ENCODE measurements around the gene HELZ.

Gene HELZ

DNA sequence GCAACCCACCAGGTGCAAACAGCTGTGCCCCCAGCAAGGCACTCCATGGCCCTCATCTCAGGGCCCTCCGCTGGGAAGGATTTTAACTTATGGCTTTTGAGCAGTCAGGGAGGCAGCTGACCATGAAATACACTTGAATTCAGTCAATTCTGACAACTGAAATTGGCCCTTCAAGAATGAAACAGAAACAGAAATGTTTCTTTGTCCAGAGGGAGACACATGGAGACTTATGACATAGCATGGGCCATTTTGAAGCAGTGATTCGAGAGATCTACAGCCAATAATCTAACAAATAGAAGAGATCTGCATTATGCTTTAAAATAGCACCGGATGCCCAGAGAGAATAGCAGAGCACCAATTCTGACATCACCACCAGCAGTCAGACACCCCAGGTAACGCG, 193.2 kb downstream of the HELZ start:
- Histone ChIP-seq H3K27me3 (replicated peaks; ENCODE audit: control insufficient read depth, insufficient read depth, low read length, poor library complexity, severe bottlenecking) (no peaks in the 10 kb centered on the region), H3K4me1 (ENCODE audit: control insufficient read depth, insufficient read depth, low read length, poor library complexity, severe bottlenecking) (no peaks in the 10 kb centered on the region), H3K9me3 (ENCODE audit: control insufficient read depth, low read length) (peaks cover 7% of the 10 kb centered on the region), H3K27ac (ENCODE audit: insufficient read depth, low read length, poor library complexity, severe bottlenecking) (no peak overlapping the region), H3K36me3 (ENCODE audit: control insufficient read depth, insufficient read depth, low read length) (no peaks in the 10 kb centered on the region), H3K4me3 (ENCODE audit: insufficient read depth, low read depth, low read length, poor library complexity, severe bottlenecking) (no peak overlapping the region)
- no peak for DNase-seq

DNA sequence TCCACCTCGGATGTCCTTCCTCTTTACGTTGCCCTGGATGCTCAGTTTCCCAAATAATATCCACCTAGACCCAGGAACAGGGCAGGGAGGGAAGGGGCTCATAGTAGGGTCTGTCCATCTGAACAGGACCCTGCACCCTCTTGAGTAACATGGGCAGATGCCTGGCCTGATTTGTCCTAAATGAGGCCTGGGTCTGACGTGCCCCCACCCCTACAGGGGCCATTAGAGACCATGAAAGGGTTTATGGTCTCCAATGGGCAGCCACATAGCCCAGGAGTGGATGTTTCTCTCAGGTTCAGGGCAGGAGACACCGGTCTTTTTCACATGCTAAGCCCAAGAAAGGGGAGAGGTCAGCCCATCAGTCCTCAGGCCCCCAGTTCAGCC, 193.8 kb downstream of the HELZ start:
- Histone ChIP-seq H3K9me3 (ENCODE audit: control insufficient read depth, low read length) (peaks cover 7% of the 10 kb centered on the region), H3K27me3 (replicated peaks; ENCODE audit: control insufficient read depth, insufficient read depth, low read length, poor library complexity, severe bottlenecking) (no peaks in the 10 kb centered on the region), H3K36me3 (ENCODE audit: control insufficient read depth, insufficient read depth, low read length) (no peaks in the 10 kb centered on the region), H3K4me3 (ENCODE audit: insufficient read depth, low read depth, low read length, poor library complexity, severe bottlenecking) (no peak overlapping the region), H3K27ac (ENCODE audit: insufficient read depth, low read length, poor library complexity, severe bottlenecking) (no peak overlapping the region), H3K4me1 (ENCODE audit: control insufficient read depth, insufficient read depth, low read length, poor library complexity, severe bottlenecking) (no peaks in the 10 kb centered on the region)
- DNase-seq: no peak

DNA sequence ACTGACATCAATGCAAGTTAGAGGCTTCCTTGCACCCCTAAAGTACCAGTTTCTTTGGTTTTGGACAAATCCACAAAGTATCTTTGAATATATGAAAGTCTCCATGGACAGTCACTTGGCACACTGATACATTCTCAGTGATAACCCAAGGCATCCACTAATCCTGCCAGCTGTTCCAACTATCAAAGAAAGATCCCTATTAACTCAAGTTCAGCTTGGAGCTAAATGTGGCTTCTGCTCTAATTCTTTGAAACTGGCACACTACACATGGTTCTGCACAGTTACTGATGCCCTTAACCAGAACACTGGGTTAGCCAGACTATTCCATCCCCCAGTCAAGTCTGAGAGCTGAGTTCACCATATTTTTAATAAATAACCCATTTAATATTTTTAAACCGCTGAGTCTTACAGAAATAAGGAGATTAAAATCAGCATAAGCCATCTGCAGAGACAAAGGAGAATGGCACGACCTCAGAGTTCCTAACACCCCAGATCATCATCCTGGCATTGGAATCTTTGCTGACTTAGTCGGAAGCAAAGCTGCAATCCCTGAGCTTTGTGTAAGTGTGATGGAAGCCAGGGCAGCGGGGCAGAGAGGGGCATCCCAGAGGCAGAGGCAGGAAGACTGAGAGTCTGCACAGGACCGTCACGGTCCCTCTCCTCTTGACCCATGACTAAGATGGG, 194.4 kb downstream of the HELZ start:
- H3K27me3 ChIP-seq (replicated peaks; ENCODE audit: control insufficient read depth, insufficient read depth, low read length, poor library complexity, severe bottlenecking): no peaks in the 10 kb centered on the region
- H3K27ac ChIP-seq (ENCODE audit: insufficient read depth, low read length, poor library complexity, severe bottlenecking): no peak overlapping the region
- H3K36me3 ChIP-seq (ENCODE audit: control insufficient read depth, insufficient read depth, low read length): no peaks in the 10 kb centered on the region
- peaks cover 7% of the 10 kb centered on the region for H3K9me3 ChIP-seq (ENCODE audit: control insufficient read depth, low read length)
- H3K4me1 ChIP-seq (ENCODE audit: control insufficient read depth, insufficient read depth, low read length, poor library complexity, severe bottlenecking): no peaks in the 10 kb centered on the region
- DNase-seq: no peak
- H3K4me3 ChIP-seq (ENCODE audit: insufficient read depth, low read depth, low read length, poor library complexity, severe bottlenecking): no peak overlapping the region

DNA sequence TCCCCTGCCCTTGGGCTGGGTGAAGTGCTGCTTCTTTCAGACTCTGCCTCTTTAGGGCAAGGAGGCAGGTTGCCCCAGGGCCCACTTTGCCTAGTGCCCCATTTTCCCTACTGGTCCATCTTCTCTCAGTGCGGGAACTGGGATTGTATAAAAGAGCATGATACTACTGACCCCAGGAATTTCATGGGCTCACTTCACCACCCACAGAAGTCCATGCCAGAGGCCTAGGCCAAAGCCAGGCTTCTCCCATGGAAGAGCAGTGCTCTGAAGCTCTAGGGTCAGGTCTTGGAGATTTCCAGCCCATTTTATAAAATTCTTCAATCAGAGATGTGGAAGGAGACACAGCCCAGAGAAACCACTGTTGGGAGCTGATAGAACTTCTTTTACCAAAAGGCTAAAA, 194.9 kb downstream of the HELZ start:
- no peak overlapping the region for H3K27ac ChIP-seq (ENCODE audit: insufficient read depth, low read length, poor library complexity, severe bottlenecking)
- no peak for DNase-seq
- H3K36me3 ChIP-seq (ENCODE audit: control insufficient read depth, insufficient read depth, low read length): no peaks in the 10 kb centered on the region
- no peaks in the 10 kb centered on the region for H3K4me1 ChIP-seq (ENCODE audit: control insufficient read depth, insufficient read depth, low read length, poor library complexity, severe bottlenecking)
- no peaks in the 10 kb centered on the region for H3K27me3 ChIP-seq (replicated peaks; ENCODE audit: control insufficient read depth, insufficient read depth, low read length, poor library complexity, severe bottlenecking)
- peaks cover 7% of the 10 kb centered on the region for H3K9me3 ChIP-seq (ENCODE audit: control insufficient read depth, low read length)
- H3K4me3 ChIP-seq (ENCODE audit: insufficient read depth, low read depth, low read length, poor library complexity, severe bottlenecking): no peak overlapping the region

DNA sequence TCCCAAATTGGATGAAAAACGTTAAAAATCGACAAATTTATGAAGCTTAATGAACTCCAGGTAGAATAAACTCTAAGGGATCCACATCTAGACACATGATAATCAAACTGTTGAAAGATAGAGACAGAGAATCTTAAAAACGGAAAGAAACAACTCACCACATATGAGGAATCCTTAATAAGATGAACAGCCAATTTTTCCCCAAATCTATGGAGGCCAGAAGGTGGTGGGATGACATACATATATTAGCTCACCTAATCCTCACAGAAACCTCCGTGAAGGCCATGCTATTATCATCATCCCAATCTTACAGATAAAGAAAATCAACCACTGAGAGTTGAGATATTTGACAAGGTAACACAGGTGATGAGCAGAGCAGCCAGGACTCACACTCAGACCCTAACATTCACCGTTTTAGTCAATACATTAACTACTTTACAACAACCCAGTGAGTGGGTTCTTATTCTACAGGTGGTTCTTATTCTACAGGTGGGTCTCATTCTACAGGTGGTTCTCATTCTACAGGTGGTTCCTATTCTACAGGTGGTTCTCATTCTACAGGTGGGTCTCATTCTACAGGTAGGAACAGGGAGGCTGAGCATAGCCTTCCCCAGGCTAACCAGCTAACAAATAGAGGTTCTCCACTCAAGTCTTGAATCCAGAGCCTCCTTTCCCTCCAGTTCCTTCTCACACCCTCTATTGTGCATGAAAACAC, 195.8 kb downstream of the HELZ start:
- Histone ChIP-seq H3K4me3 (ENCODE audit: insufficient read depth, low read depth, low read length, poor library complexity, severe bottlenecking) (no peak overlapping the region), H3K27ac (ENCODE audit: insufficient read depth, low read length, poor library complexity, severe bottlenecking) (no peak overlapping the region), H3K27me3 (replicated peaks; ENCODE audit: control insufficient read depth, insufficient read depth, low read length, poor library complexity, severe bottlenecking) (no peaks in the 10 kb centered on the region), H3K36me3 (ENCODE audit: control insufficient read depth, insufficient read depth, low read length) (no peaks in the 10 kb centered on the region), H3K9me3 (ENCODE audit: control insufficient read depth, low read length) (peaks cover 7% of the 10 kb centered on the region), H3K4me1 (ENCODE audit: control insufficient read depth, insufficient read depth, low read length, poor library complexity, severe bottlenecking) (no peaks in the 10 kb centered on the region)
- no peak for DNase-seq

DNA sequence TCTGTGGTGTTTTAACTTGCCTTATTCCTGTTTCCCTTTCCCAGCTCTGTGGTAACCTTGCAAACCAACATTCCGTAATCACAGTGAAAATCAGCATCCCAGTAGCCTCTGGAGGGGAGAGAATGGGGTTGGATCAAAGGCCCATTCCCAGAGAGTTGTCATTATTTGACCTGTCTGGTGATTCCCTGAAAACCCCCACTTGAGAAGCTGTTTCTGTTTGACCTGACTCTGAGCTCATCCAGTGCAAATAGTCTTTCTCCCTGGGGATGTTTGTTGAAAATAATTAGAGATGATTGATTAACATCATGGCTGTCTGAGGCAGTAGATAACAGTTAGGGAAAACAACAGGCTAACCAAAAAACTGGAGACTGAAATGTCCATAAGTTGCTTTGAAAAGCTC, 197.6 kb downstream of the HELZ start:
- Histone ChIP-seq H3K27me3 (replicated peaks; ENCODE audit: control insufficient read depth, insufficient read depth, low read length, poor library complexity, severe bottlenecking) (no peaks in the 10 kb centered on the region), H3K9me3 (ENCODE audit: control insufficient read depth, low read length) (peaks cover 7% of the 10 kb centered on the region), H3K4me1 (ENCODE audit: control insufficient read depth, insufficient read depth, low read length, poor library complexity, severe bottlenecking) (no peaks in the 10 kb centered on the region), H3K4me3 (ENCODE audit: insufficient read depth, low read depth, low read length, poor library complexity, severe bottlenecking) (no peak overlapping the region), H3K36me3 (ENCODE audit: control insufficient read depth, insufficient read depth, low read length) (no peaks in the 10 kb centered on the region), H3K27ac (ENCODE audit: insufficient read depth, low read length, poor library complexity, severe bottlenecking) (no peak overlapping the region)
- DNase-seq: no peak

DNA sequence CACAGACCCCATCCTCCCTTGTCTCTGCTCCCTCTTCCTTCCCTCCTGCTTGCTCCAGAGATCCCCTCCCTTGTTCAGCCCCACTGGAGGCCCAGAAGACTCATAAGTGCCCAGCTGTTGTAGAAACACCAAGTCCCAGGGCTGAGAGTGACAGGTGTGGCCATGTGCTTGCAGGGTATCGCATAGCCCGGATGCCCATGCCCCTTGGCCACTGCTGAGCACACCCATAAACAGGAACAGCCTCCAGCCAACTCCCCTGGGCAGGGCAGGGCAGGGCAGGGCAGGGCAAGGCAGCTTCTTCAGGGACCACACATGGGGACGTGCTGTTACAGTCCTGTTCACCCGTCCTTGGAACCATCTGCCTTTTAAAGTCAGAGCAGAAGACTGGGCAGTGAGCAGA, 198.6 kb downstream of the HELZ start:
- H3K4me3 ChIP-seq (ENCODE audit: insufficient read depth, low read depth, low read length, poor library complexity, severe bottlenecking): no peak overlapping the region
- peaks cover 7% of the 10 kb centered on the region for H3K9me3 ChIP-seq (ENCODE audit: control insufficient read depth, low read length)
- no peak for DNase-seq
- H3K27ac ChIP-seq (ENCODE audit: insufficient read depth, low read length, poor library complexity, severe bottlenecking): no peak overlapping the region
- H3K36me3 ChIP-seq (ENCODE audit: control insufficient read depth, insufficient read depth, low read length): no peaks in the 10 kb centered on the region
- no peaks in the 10 kb centered on the region for H3K4me1 ChIP-seq (ENCODE audit: control insufficient read depth, insufficient read depth, low read length, poor library complexity, severe bottlenecking)
- no peaks in the 10 kb centered on the region for H3K27me3 ChIP-seq (replicated peaks; ENCODE audit: control insufficient read depth, insufficient read depth, low read length, poor library complexity, severe bottlenecking)

DNA sequence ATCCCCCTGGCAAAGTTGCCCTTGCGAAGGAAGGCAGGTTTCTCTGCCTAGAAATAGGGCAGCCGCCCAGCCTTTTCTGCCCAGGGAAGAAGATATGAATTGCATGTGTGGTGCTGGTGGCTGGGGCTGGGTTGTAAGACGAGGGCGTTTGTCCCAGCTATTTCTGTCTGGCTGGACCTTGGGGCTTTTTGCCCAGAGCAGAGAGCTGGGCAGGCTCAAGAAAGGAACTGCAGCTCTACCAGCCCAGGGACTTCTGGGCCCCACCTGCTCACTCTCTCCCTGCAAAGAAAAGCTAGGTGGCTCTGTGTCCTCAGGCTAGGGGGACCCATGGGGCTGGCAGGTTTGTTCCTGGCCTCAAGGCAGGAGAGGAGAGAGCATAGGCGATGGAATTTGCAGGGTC, 200.1 kb downstream of the HELZ start:
- no peaks in the 10 kb centered on the region for H3K27me3 ChIP-seq (replicated peaks; ENCODE audit: control insufficient read depth, insufficient read depth, low read length, poor library complexity, severe bottlenecking)
- H3K4me3 ChIP-seq (ENCODE audit: insufficient read depth, low read depth, low read length, poor library complexity, severe bottlenecking): no peak overlapping the region
- no peaks in the 10 kb centered on the region for H3K36me3 ChIP-seq (ENCODE audit: control insufficient read depth, insufficient read depth, low read length)
- H3K9me3 ChIP-seq (ENCODE audit: control insufficient read depth, low read length): peaks cover 7% of the 10 kb centered on the region
- no peaks in the 10 kb centered on the region for H3K4me1 ChIP-seq (ENCODE audit: control insufficient read depth, insufficient read depth, low read length, poor library complexity, severe bottlenecking)
- no peak overlapping the region for H3K27ac ChIP-seq (ENCODE audit: insufficient read depth, low read length, poor library complexity, severe bottlenecking)
- DNase-seq: no peak

DNA sequence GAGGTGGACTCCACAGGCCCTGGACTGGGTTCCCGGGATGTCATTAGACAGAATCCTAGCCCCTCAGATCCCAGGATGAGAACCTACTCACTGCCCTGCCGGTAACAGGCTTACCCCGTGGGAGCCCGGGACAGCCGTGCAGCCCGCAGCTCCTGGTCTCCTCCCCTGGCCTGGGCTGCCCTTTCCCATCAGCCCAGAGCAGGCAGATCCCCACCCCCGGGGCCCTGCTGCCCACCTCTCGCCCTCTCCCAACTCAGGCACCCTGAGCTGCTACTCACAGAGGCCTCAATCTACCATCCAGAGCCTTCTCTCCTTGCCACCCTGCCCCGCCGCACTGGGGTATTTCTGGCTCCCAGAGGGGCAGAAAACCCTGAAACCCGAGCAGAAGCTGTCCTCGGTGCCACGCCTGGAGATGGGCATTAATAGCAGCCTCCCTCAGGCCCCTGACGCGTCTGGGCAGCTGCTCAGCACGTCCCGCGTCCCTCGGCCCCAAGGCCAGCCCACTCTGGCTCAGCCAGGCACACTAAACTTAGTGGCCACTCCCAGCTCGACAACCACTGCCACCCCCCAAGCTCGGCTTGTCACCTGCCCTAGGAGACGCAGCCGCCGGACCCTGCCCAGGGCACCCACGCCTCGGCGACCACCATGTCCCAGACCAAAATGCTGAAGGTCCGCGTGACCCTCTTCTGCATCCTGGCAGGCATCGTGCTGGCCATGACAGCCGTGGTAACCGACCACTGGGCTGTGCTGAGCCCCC, 200.8 kb downstream of the HELZ start, which contains the start of gene CACNG1:
Gene CACNG1, plus strand, starts transcription at position 539 of the 757 bp plus-strand sequence. Its CDS starts 107 bp downstream, at position 646.
- H3K27ac ChIP-seq (ENCODE audit: insufficient read depth, low read length, poor library complexity, severe bottlenecking): no peak within 1 kb of the TSS
- H3K27me3 ChIP-seq (replicated peaks; ENCODE audit: control insufficient read depth, insufficient read depth, low read length, poor library complexity, severe bottlenecking): no peaks in the 10 kb centered on the region
- no peak for DNase-seq

DNA sequence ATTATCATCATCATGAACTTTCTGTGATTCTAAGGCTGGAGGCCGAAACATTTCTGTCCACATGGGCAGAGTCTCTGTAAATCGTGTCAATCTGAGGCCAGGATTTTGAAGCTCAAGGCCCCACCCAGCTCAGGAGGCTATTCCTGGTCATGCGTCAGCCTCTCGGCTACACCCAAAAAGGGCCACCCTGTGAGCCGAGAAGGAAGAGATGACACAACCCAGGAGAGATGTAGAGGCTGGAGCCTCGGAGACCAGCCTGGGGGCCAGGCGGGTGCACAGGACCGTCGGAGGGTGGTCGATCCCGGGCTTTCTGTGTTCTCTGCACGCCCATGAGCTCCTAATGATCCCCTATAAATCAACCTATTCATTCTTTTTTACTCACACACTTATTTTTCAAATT, 201.7 kb downstream of the HELZ start:
- no peak overlapping the region for H3K27ac ChIP-seq (ENCODE audit: insufficient read depth, low read length, poor library complexity, severe bottlenecking)
- no peaks in the 10 kb centered on the region for H3K9me3 ChIP-seq (ENCODE audit: control insufficient read depth, low read length)
- H3K36me3 ChIP-seq (ENCODE audit: control insufficient read depth, insufficient read depth, low read length): no peaks in the 10 kb centered on the region
- H3K27me3 ChIP-seq (replicated peaks; ENCODE audit: control insufficient read depth, insufficient read depth, low read length, poor library complexity, severe bottlenecking): no peaks in the 10 kb centered on the region
- no peaks in the 10 kb centered on the region for H3K4me1 ChIP-seq (ENCODE audit: control insufficient read depth, insufficient read depth, low read length, poor library complexity, severe bottlenecking)
- H3K4me3 ChIP-seq (ENCODE audit: insufficient read depth, low read depth, low read length, poor library complexity, severe bottlenecking): no peak overlapping the region
- no peak for DNase-seq

More for the DNA sequence above, 200.8 kb downstream of the HELZ start, which contains the start of gene CACNG1:
- no peaks in the 10 kb centered on the region for H3K4me1 ChIP-seq (ENCODE audit: control insufficient read depth, insufficient read depth, low read length, poor library complexity, severe bottlenecking)
- H3K36me3 ChIP-seq (ENCODE audit: control insufficient read depth, insufficient read depth, low read length): no peaks in the 10 kb centered on the region
- no peak within 1 kb of the TSS for H3K4me3 ChIP-seq (ENCODE audit: insufficient read depth, low read depth, low read length, poor library complexity, severe bottlenecking)
- H3K9me3 ChIP-seq (ENCODE audit: control insufficient read depth, low read length): peaks cover 3% of the 10 kb centered on the region
